ENCODE data around the gene CHEK2.
A peak's percentile ranks its signal among the peaks of the same experiment; 100 is the strongest.
"Not testable (repeated sequence)": the region's sequence is repeated elsewhere in the genome, so short reads cannot be mapped to it uniquely, and the experiment has no call there.

Gene CHEK2

GRCh38 chr22:28738876-28739275, 2.7 kb downstream of the CHEK2 start:
- not testable (repeated sequence) for H3K27ac ChIP-seq (ENCODE audit: low read length); H3K27me3 ChIP-seq (ENCODE audit: insufficient read depth, low read length)

GRCh38 chr22:28737701-28738100, 3.9 kb downstream of the CHEK2 start:
- Histone ChIP-seq H3K4me1 (ENCODE audit: insufficient read depth, low read length) (peaks cover 15% of the 10 kb centered on the region; the same call in 1 of the 2 replicates), H3K27me3 (ENCODE audit: insufficient read depth, low read length) (no peaks in the 10 kb centered on the region), H3K9ac (ENCODE audit: low read depth, low read length) (no peak overlapping the region), H3K36me3 (ENCODE audit: insufficient read depth, low read depth, low read length) (peaks cover 20% of the 10 kb centered on the region), H3K9me3 (ENCODE audit: insufficient read depth, low read depth, low read length) (no peaks in the 10 kb centered on the region), H3K4me3 (ENCODE audit: low read length) (no peak overlapping the region), H3K27ac (ENCODE audit: low read length) (no peak overlapping the region)

More at GRCh38 chr22:28738876-28739275, 2.7 kb downstream of the CHEK2 start:
- not testable (repeated sequence) for H3K9ac ChIP-seq (ENCODE audit: low read depth, low read length); H3K9me3 ChIP-seq (ENCODE audit: insufficient read depth, low read depth, low read length); H3K4me3 ChIP-seq (ENCODE audit: low read length)
- peaks cover 15% of the 10 kb centered on the region; the same call in 1 of the 2 replicates for H3K4me1 ChIP-seq (ENCODE audit: insufficient read depth, low read length)
- H3K36me3 ChIP-seq (ENCODE audit: insufficient read depth, low read depth, low read length): peaks cover 12% of the 10 kb centered on the region

GRCh38 chr22:28736301-28737155, 5.1 kb downstream of the CHEK2 start:
- peak overlapping the region; percentile 19 for H3K27ac ChIP-seq (ENCODE audit: low read length)
- H3K27me3 ChIP-seq (ENCODE audit: insufficient read depth, low read length): no peaks in the 10 kb centered on the region
- peaks cover 15% of the 10 kb centered on the region; the same call in 1 of the 2 replicates for H3K4me1 ChIP-seq (ENCODE audit: insufficient read depth, low read length)
- peak overlapping the region; percentile 27; the same call in 1 of the 2 replicates for H3K4me3 ChIP-seq (ENCODE audit: low read length)
- H3K36me3 ChIP-seq (ENCODE audit: insufficient read depth, low read depth, low read length): peaks cover 28% of the 10 kb centered on the region
- 0 out of 2 replicates have a peak overlapping the region, but pooled peaks have one; percentile 43 for H3K9ac ChIP-seq (ENCODE audit: low read depth, low read length)
- no peaks in the 10 kb centered on the region for H3K9me3 ChIP-seq (ENCODE audit: insufficient read depth, low read depth, low read length)

- Histone ChIP-seq H3K4me1 (ENCODE audit: insufficient read depth, low read length) (peaks cover 15% of the 10 kb centered on the region; the same call in 1 of the 2 replicates), H3K27me3 (ENCODE audit: insufficient read depth, low read length) (no peaks in the 10 kb centered on the region), H3K27ac (ENCODE audit: low read length) (no peak overlapping the region), H3K9ac (ENCODE audit: low read depth, low read length) (no peak overlapping the region), H3K36me3 (ENCODE audit: insufficient read depth, low read depth, low read length) (peaks cover 28% of the 10 kb centered on the region), H3K9me3 (ENCODE audit: insufficient read depth, low read depth, low read length) (no peaks in the 10 kb centered on the region), H3K4me3 (ENCODE audit: low read length) (no peak overlapping the region)
Measured at GRCh38 chr22:28734393-28734792, 7.2 kb downstream of the CHEK2 start.

- no peak overlapping the region for H3K27ac ChIP-seq (ENCODE audit: low read length)
- H3K4me3 ChIP-seq (ENCODE audit: low read length): no peak overlapping the region
- no peaks in the 10 kb centered on the region for H3K9me3 ChIP-seq (ENCODE audit: insufficient read depth, low read depth, low read length)
- H3K27me3 ChIP-seq (ENCODE audit: insufficient read depth, low read length): no peaks in the 10 kb centered on the region
- H3K9ac ChIP-seq (ENCODE audit: low read depth, low read length): no peak overlapping the region
- no peaks in the 10 kb centered on the region for H3K4me1 ChIP-seq (ENCODE audit: insufficient read depth, low read length)
- peaks cover 52% of the 10 kb centered on the region for H3K36me3 ChIP-seq (ENCODE audit: insufficient read depth, low read depth, low read length)
Measured at GRCh38 chr22:28730179-28730578, 11.4 kb downstream of the CHEK2 start.

- no peak overlapping the region for H3K4me3 ChIP-seq (ENCODE audit: low read length)
- peaks cover 56% of the 10 kb centered on the region for H3K36me3 ChIP-seq (ENCODE audit: insufficient read depth, low read depth, low read length)
- H3K4me1 ChIP-seq (ENCODE audit: insufficient read depth, low read length): no peaks in the 10 kb centered on the region
- H3K27me3 ChIP-seq (ENCODE audit: insufficient read depth, low read length): no peaks in the 10 kb centered on the region
- H3K9ac ChIP-seq (ENCODE audit: low read depth, low read length): no peak overlapping the region
- no peaks in the 10 kb centered on the region for H3K9me3 ChIP-seq (ENCODE audit: insufficient read depth, low read depth, low read length)
- H3K27ac ChIP-seq (ENCODE audit: low read length): no peak overlapping the region
Measured at GRCh38 chr22:28728621-28729313, 12.9 kb downstream of the CHEK2 start.

- Histone ChIP-seq H3K27me3 (ENCODE audit: insufficient read depth, low read length) (no peaks in the 10 kb centered on the region), H3K36me3 (ENCODE audit: insufficient read depth, low read depth, low read length) (peaks cover 52% of the 10 kb centered on the region), H3K9ac (ENCODE audit: low read depth, low read length) (no peak overlapping the region), H3K4me1 (ENCODE audit: insufficient read depth, low read length) (no peaks in the 10 kb centered on the region), H3K4me3 (ENCODE audit: low read length) (no peak overlapping the region), H3K9me3 (ENCODE audit: insufficient read depth, low read depth, low read length) (no peaks in the 10 kb centered on the region), H3K27ac (ENCODE audit: low read length) (no peak overlapping the region)
Measured at GRCh38 chr22:28728002-28728401, 13.6 kb downstream of the CHEK2 start.

- no peak overlapping the region for H3K9ac ChIP-seq (ENCODE audit: low read depth, low read length)
- H3K27me3 ChIP-seq (ENCODE audit: insufficient read depth, low read length): no peaks in the 10 kb centered on the region
- no peak overlapping the region for H3K4me3 ChIP-seq (ENCODE audit: low read length)
- no peaks in the 10 kb centered on the region for H3K9me3 ChIP-seq (ENCODE audit: insufficient read depth, low read depth, low read length)
- H3K4me1 ChIP-seq (ENCODE audit: insufficient read depth, low read length): no peaks in the 10 kb centered on the region
- H3K36me3 ChIP-seq (ENCODE audit: insufficient read depth, low read depth, low read length): peaks cover 46% of the 10 kb centered on the region
- H3K27ac ChIP-seq (ENCODE audit: low read length): no peak overlapping the region
Measured at GRCh38 chr22:28718044-28718443, 23.6 kb downstream of the CHEK2 start.

- H3K27me3 ChIP-seq (ENCODE audit: insufficient read depth, low read length): no peaks in the 10 kb centered on the region
- H3K36me3 ChIP-seq (ENCODE audit: insufficient read depth, low read depth, low read length): peaks cover 52% of the 10 kb centered on the region
- H3K9me3 ChIP-seq (ENCODE audit: insufficient read depth, low read depth, low read length): no peaks in the 10 kb centered on the region
- no peaks in the 10 kb centered on the region; the same call in 1 of the 2 replicates for H3K4me1 ChIP-seq (ENCODE audit: insufficient read depth, low read length)
- H3K27ac ChIP-seq (ENCODE audit: low read length): no peak overlapping the region
- H3K4me3 ChIP-seq (ENCODE audit: low read length): no peak overlapping the region
- H3K9ac ChIP-seq (ENCODE audit: low read depth, low read length): no peak overlapping the region
Measured at GRCh38 chr22:28716686-28717085, 24.9 kb downstream of the CHEK2 start.

- Histone ChIP-seq H3K9me3 (ENCODE audit: insufficient read depth, low read depth, low read length) (no peaks in the 10 kb centered on the region), H3K9ac (ENCODE audit: low read depth, low read length) (no peak overlapping the region), H3K27ac (ENCODE audit: low read length) (no peak overlapping the region), H3K4me1 (ENCODE audit: insufficient read depth, low read length) (no peaks in the 10 kb centered on the region; the same call in 1 of the 2 replicates), H3K36me3 (ENCODE audit: insufficient read depth, low read depth, low read length) (peaks cover 58% of the 10 kb centered on the region), H3K4me3 (ENCODE audit: low read length) (no peak overlapping the region), H3K27me3 (ENCODE audit: insufficient read depth, low read length) (no peaks in the 10 kb centered on the region)
Measured at GRCh38 chr22:28715611-28716010, 26.0 kb downstream of the CHEK2 start.

GRCh38 chr22:28714043-28714628, 27.5 kb downstream of the CHEK2 start:
- H3K9me3 ChIP-seq (ENCODE audit: insufficient read depth, low read depth, low read length): no peaks in the 10 kb centered on the region
- peaks cover 63% of the 10 kb centered on the region for H3K36me3 ChIP-seq (ENCODE audit: insufficient read depth, low read depth, low read length)
- H3K27ac ChIP-seq (ENCODE audit: low read length): no peak overlapping the region
- H3K4me1 ChIP-seq (ENCODE audit: insufficient read depth, low read length): no peaks in the 10 kb centered on the region; the same call in 1 of the 2 replicates
- H3K27me3 ChIP-seq (ENCODE audit: insufficient read depth, low read length): no peaks in the 10 kb centered on the region
- H3K4me3 ChIP-seq (ENCODE audit: low read length): no peak overlapping the region
- H3K9ac ChIP-seq (ENCODE audit: low read depth, low read length): no peak overlapping the region

All from iPS-20b (cell line).